HEK293 (cell line): ENCODE results near the gene PLIN4.
A peak's percentile ranks its signal among the peaks of the same experiment; 100 is the strongest.

Experiments
- CTCF ChIA-PET: fragments of 350-600 bp; formaldehyde crosslinking; extraction: SDS; loops from one replicate; lab custom pipeline; 2021; ENCODE audit warnings: antibody characterized with exemption; lab: Yijun Ruan, JAX
- POLR2A ChIA-PET: fragments of 300-600 bp; formaldehyde crosslinking; extraction: SDS; loops from one replicate; lab custom pipeline; 2020; ENCODE audit warnings: antibody characterized with exemption, inconsistent platforms; lab: Yijun Ruan, JAX
- H3K27ac ChIP-seq: fragments of 200-500 bp; sonication (Bioruptor generic); 2 replicates; pipeline ENCODE4 v1.5.1; 2014; ENCODE audit warnings: low read depth, low read length, control low read depth, inconsistent platforms; ENCODE audit errors: extremely low read depth
- H3K36me3 ChIP-seq, 2 experiments: fragments of 200-500 bp in 1 of 2; sonication (Bioruptor generic) in 1 of 2; 1 replicate in 1 of 2; 2 replicates in 1 of 2; pipeline ENCODE4 v1.5.1; 2014 to 2017; ENCODE audit warnings: inconsistent platforms in 2 of 2, low read length in 2 of 2; ENCODE audit not compliant: control insufficient read depth in 2 of 2, insufficient read depth in 1 of 2
- H3K4me1 ChIP-seq: fragments of 200-500 bp; sonication (Bioruptor generic); 2 replicates; pipeline ENCODE4 v1.5.1; 2014; ENCODE audit warnings: mild to moderate bottlenecking, low read length, inconsistent platforms; ENCODE audit not compliant: control insufficient read depth, insufficient read depth
- H3K4me3 ChIP-seq: 2 replicates; pipeline ENCODE4 v1.5.1; 2011; ENCODE audit warnings: low read depth, mild to moderate bottlenecking, control low read depth, low read length, moderate library complexity
- H3K9me3 ChIP-seq: fragments of 200-500 bp; sonication (Bioruptor generic); 2 replicates; pipeline ENCODE4 v1.5.1; 2014; ENCODE audit warnings: low read depth, low read length, inconsistent platforms; ENCODE audit not compliant: control insufficient read depth, insufficient read depth
- EGR2 ChIP-seq: fragments of 450-650 bp; formaldehyde crosslinking; IDR thresholded peaks from 2 replicates; pipeline ENCODE4 v1.5.1; 2016; ENCODE audit warnings: low read depth, missing biosample characterization, missing genetic modification characterization
- GLIS1 ChIP-seq: fragments of 450-650 bp; formaldehyde crosslinking; IDR thresholded peaks from 2 replicates; pipeline ENCODE4 v1.5.1; 2016; ENCODE audit warnings: missing biosample characterization, missing genetic modification characterization
- GLIS2 ChIP-seq: fragments of 450-650 bp; formaldehyde crosslinking; IDR thresholded peaks from 2 replicates; pipeline ENCODE4 v1.5.1; 2016; ENCODE audit warnings: missing biosample characterization, missing genetic modification characterization
- HIC1 ChIP-seq: fragments of 450-650 bp; formaldehyde crosslinking; IDR thresholded peaks from 2 replicates; pipeline ENCODE4 v1.5.1; 2016; ENCODE audit warnings: missing biosample characterization, missing genetic modification characterization
- HOXD13 ChIP-seq: sonication (generic); formaldehyde crosslinking; IDR thresholded peaks from 2 replicates; pipeline ENCODE4 v1.8.0; 2022; ENCODE audit warnings: missing genetic modification reagents, borderline replicate concordance
- KLF10 ChIP-seq: fragments of 450-650 bp; IDR thresholded peaks from 2 replicates; pipeline ENCODE4 v1.5.1; 2018; ENCODE audit warnings: missing biosample characterization, mild to moderate bottlenecking, missing genetic modification characterization
- PATZ1 ChIP-seq: fragments of 450-650 bp; formaldehyde crosslinking; IDR thresholded peaks from 2 replicates; pipeline ENCODE4 v1.5.1; 2016; ENCODE audit warnings: missing biosample characterization, missing genetic modification characterization
- SETDB1 ChIP-seq: IDR thresholded peaks from one replicate; pipeline ENCODE4 v1.6.1; 2017; ENCODE audit warnings: mild to moderate bottlenecking, low read length, moderate library complexity, mixed read lengths; ENCODE audit not compliant: insufficient read length
- ZBTB10 ChIP-seq: fragments of 450-650 bp; formaldehyde crosslinking; IDR thresholded peaks from 2 replicates; pipeline ENCODE4 v1.5.1; 2016; ENCODE audit warnings: missing biosample characterization, missing genetic modification characterization
- ZBTB17 ChIP-seq: fragments of 450-650 bp; formaldehyde crosslinking; IDR thresholded peaks from 2 replicates; pipeline ENCODE4 v1.5.1; 2016; ENCODE audit warnings: missing biosample characterization, missing genetic modification characterization
- ZBTB48 ChIP-seq: fragments of 450-650 bp; formaldehyde crosslinking; IDR thresholded peaks from 2 replicates; pipeline ENCODE4 v1.5.1; 2016; ENCODE audit warnings: missing biosample characterization, missing genetic modification characterization
- ZBTB7A ChIP-seq: fragments of 450-650 bp; formaldehyde crosslinking; IDR thresholded peaks from 2 replicates; pipeline ENCODE4 v1.5.1; 2016; ENCODE audit warnings: low read depth, missing biosample characterization, missing genetic modification characterization
- ZNF140 ChIP-seq: fragments of 450-650 bp; formaldehyde crosslinking; IDR thresholded peaks from 2 replicates; pipeline ENCODE4 v1.5.1; 2016; ENCODE audit warnings: missing biosample characterization, missing genetic modification characterization
- ZNF18 ChIP-seq: fragments of 450-650 bp; formaldehyde crosslinking; IDR thresholded peaks from 2 replicates; pipeline ENCODE4 v1.5.1; 2016; ENCODE audit warnings: missing biosample characterization, missing genetic modification characterization
- ZNF280C ChIP-seq: fragments of 450-650 bp; formaldehyde crosslinking; IDR thresholded peaks from 2 replicates; pipeline ENCODE4 v1.5.1; 2016; ENCODE audit warnings: missing biosample characterization, missing genetic modification characterization
- ZNF433 ChIP-seq: fragments of 450-650 bp; formaldehyde crosslinking; IDR thresholded peaks from 2 replicates; pipeline ENCODE4 v1.5.1; 2016; ENCODE audit warnings: missing biosample characterization, missing genetic modification characterization, low read depth
- ZNF660 ChIP-seq: fragments of 450-650 bp; IDR thresholded peaks from 2 replicates; pipeline ENCODE4 v1.5.1; 2018; ENCODE audit warnings: missing biosample characterization, mild to moderate bottlenecking, missing genetic modification characterization
- ZNF747 ChIP-seq: fragments of 450-650 bp; formaldehyde crosslinking; IDR thresholded peaks from 2 replicates; pipeline ENCODE4 v1.5.1; 2016; ENCODE audit warnings: missing biosample characterization, missing genetic modification characterization
- ZSCAN23 ChIP-seq: fragments of 450-650 bp; formaldehyde crosslinking; IDR thresholded peaks from 2 replicates; pipeline ENCODE4 v1.5.1; 2016; ENCODE audit warnings: missing biosample characterization, missing genetic modification characterization

PLIN4 gene

GRCh38 chr19:4473011-4473762 lies 45.1 kb downstream of the PLIN4 start:
- H3K27ac ChIP-seq: peak overlapping the region; percentile 87
- H3K4me1 ChIP-seq: peaks cover 3% of the 10 kb centered on the region; the same call in 1 of the 2 replicates
- ChIA-PET POLR2A (interaction anchor here (1.2 to 1.5 kb wide), 2 partner anchors 25 to 26 kb away, joined by 3 to 4 read pairs; no protein-coding TSS in a partner anchor), CTCF (interaction anchor here (0.6 to 1.1 kb wide), 3 partner anchors 16 to 62 kb away, joined by 3 to 7 read pairs (median 4); partner anchors contain the start of gene PLIN5)
- H3K4me3 ChIP-seq: peak overlapping the region; percentile 85
- H3K9me3 ChIP-seq: no peaks in the 10 kb centered on the region
- H3K36me3 ChIP-seq: peaks cover 12 to 30% of the 10 kb centered on the region in 2 experiments
- TF ChIP-seq GLIS1 (tag by site-specific recombination) (peak; percentile 36; the same call in 1 of the 2 replicates), ZBTB10 (peak; percentile 56; the same call in 1 of the 2 replicates), HOXD13 (CRISPR knock-in tag) (no peak), SETDB1 (no peak), ZBTB48 (tag by site-specific recombination) (0 out of 2 replicates have a peak, but pooled peaks have one; percentile 18), GLIS2 (peak; percentile 54; the same call in 1 of the 2 replicates), PATZ1 (tag by site-specific recombination) (peak; percentile 57), ZBTB7A (tag by site-specific recombination) (0 out of 2 replicates have a peak, but pooled peaks have one; percentile 41)

GRCh38 chr19:4472174-4472974 lies 45.9 kb downstream of the PLIN4 start, which contains the start of gene HDGFL2:
HDGFL2 (plus strand) TSS chr19:4472297; CDS start chr19:4472351, 54 bp downstream.
- CTCF ChIA-PET: interaction anchor here (1.6 kb wide), 1 partner anchor 51 kb away, joined by 9 read pairs; no protein-coding TSS in a partner anchor
- POLR2A ChIA-PET: interaction anchor here (0.9 to 2.7 kb wide), 15 partner anchors 12 to 504 kb away, joined by 3 to 23 read pairs (median 4); partner anchors contain the start of genes CHAF1A, FEM1A, MPND and PLIN5
- Histone ChIP-seq H3K4me1 (peaks cover 3% of the 10 kb centered on the region; the same call in 1 of the 2 replicates), H3K36me3 (peaks cover 4 to 23% of the 10 kb centered on the region in 2 experiments; a peak in 2 of 3 replicates), H3K4me3 (peak within 1 kb of the TSS; percentile 85), H3K27ac (peak within 1 kb of the TSS; percentile 87), H3K9me3 (no peaks in the 10 kb centered on the region)
- TF ChIP-seq SETDB1 (no peak), ZNF280C (tag by site-specific recombination) (no peak), ZNF660 (peak; percentile 29; the same call in 1 of the 2 replicates), ZSCAN23 (no peak), GLIS2 (peak; percentile 68; the same call in 1 of the 2 replicates), ZNF18 (tag by site-specific recombination) (no peak), ZNF433 (tag by site-specific recombination) (no peak), KLF10 (tag by site-specific recombination) (peak; percentile 9; the same call in 1 of the 2 replicates), EGR2 (tag by site-specific recombination) (no peak), ZBTB17 (tag by site-specific recombination) (no peak), HIC1 (no peak), ZNF140 (no peak), ZNF747 (no peak)
